Fibroblast of peridontal ligament (primary cell): ENCODE data around the gene TPM2.

ENCODE experiments used
- DNase-seq: peaks from one replicate; pipeline ENCODE4 v3.0.0-alpha.2; 2010; ENCODE audit errors: extremely low read depth

The TPM2 gene

GRCh38 chr9:35679091-35679490, 10.6 kb downstream of the TPM2 start:
- no peak for DNase-seq

GRCh38 chr9:35675732-35676392, 13.9 kb downstream of the TPM2 start:
- no peak for DNase-seq

- no peak for DNase-seq
Measured at GRCh38 chr9:35675204-35675603, 14.5 kb downstream of the TPM2 start.

- DNase-seq, result no peak
Measured at GRCh38 chr9:35674025-35674361, 15.7 kb downstream of the TPM2 start.

GRCh38 chr9:35673132-35674024, 16.3 kb downstream of the TPM2 start, which contains the start of gene CA9:
Gene CA9, plus strand, starts transcription at chr9:35673928. Its CDS starts 32 bp downstream, at chr9:35673960.
- no peak for DNase-seq

DNA sequence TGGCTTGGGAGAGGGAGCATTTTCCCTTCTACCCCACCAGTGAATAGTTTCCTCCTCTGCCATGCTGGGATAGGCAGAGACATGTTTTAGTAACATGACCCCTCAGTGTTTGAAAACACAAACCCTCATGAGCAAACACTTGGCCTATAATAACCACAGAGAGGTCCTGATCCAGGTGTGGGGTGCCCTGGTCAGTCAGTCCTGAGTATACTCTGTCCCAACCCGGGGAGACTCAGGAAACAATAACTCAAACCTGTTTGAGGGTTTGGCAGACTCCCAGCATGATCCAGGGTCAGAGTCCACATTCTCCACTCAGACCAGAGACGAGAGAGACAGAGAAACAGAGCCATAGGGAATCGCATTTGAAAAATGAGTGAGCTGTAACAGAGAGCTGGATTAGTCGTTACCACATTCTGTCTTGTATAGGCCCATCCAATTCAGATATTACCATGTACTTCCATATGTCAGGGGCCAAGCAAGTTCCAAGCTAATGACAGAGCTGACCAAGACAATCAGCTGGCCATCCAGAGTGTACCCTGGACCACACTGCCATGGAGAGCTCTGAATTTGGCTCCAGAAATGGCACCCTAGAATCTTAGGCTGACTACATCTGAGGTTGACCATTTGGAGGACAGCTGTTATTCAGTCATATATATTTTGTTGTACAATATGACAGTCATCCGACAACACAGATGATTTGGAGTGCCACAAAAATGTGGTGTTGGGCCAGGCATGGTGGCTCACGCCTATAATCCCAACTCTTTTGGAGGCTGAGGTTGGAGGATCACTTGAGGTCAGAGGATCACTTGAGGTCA, 20.2 kb downstream of the TPM2 start:
- no peak for DNase-seq

DNA sequence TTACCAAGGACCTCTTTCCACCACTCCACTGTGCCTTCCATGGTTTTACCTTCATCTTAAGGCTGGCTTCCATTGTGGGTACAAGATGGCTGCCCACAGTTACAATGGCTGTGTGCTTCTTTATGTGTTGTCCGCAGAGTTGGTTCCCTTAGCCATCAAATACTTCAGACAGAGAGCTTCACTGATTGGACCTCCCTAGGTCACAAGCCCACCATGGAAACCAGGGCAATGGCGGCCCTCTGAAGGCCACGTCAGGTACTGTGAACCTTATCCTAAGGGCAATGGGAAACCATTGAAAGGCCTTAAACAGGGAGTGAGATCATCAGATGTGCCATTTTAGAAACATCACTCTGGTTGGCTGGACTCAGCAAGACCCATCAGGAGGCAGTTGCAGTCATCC, 21.8 kb downstream of the TPM2 start:
- no peak for DNase-seq

GRCh38 chr9:35666549-35666948, 23.2 kb downstream of the TPM2 start:
- no peak for DNase-seq

DNA sequence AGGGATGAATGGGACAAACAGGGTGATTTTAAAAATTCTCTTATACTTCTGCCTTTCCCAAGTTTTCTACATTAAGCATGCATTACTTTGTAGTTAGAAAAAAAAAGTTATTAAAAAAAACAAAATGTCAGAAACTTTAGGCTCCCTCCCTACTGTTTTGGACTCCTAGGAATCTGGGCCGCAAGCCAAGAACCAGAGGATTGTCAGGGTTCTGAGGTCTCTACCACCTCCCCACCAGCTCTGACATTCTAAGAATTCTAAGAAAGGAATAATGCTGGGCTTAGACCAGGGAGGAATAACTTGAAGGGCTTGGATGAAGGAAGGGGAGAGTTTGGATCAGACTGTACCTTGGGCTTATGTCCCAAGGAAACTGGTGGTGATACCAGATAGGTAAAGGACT, 23.7 kb downstream of the TPM2 start:
- DNase-seq, result no peak

DNA sequence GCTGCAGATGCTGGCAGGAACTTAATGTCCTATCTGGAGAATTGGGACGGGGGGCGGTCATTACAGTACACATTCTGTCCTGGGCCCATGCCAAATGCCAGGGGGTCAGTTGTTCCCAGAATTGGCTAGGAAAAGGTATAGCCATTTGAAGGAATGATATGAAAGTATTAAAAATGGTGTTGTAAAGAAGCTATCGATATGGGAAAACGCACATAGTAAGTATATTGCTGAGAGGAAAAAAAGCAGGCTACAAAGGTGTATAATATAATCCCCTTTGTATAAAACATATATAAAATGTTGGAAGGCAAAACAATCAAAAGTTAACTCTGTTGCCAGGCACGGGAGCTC, 24.3 kb downstream of the TPM2 start:
- DNase-seq, result no peak

- peak; percentile 57 for DNase-seq
Measured at GRCh38 chr9:35664531-35665470, 24.9 kb downstream of the TPM2 start, which contains the start of gene ARHGEF39. Gene ARHGEF39, minus strand, starts transcription at chr9:35665195. Its CDS starts 26 bp downstream, at chr9:35665169.

DNA sequence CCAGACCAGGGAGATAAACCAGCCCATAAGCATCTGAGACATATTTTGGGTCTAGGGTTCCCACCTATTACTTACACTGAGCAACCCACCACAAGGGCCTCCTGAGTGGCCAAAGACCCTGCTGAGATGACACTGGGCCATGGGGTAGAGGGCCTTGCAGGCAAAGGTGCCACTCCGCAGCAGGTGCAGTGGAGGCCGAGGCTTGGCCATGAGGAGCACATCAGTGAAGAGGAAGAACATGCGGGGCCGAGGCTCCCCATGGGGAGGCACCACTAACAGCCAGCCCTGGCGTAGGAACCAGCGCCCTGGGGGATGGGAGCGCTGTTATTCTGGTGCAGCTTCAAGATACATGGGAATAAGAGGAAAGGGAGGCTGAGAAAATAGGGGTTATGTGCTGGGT, 27.3 kb downstream of the TPM2 start:
- no peak for DNase-seq

GRCh38 chr9:35661756-35662350, 27.9 kb downstream of the TPM2 start:
- DNase-seq, result no peak

DNA sequence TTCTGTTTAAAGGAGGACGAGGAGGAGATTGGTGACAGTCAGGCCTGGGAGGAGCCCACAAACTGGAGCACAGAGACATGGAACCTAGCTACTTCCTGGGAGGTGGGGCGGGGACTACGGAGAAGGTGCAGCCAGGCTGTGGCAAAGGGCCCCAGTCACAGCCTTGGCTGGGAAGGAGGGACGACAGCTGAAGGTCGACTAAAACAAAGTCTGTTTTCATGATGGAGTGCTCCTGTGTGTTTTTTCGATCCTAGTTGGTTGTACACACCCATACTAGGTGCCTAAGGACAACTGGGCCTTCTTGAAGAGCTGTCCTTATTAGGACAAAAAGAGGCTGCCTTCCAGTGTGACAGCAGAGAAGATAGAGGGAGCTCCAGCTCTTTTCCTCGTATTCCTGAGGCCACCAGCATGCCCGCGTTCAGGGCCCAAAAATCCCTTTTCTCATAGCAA, 28.7 kb downstream of the TPM2 start:
- DNase-seq, result peak; percentile 73

GRCh38 chr9:35659340-35659739, 30.4 kb downstream of the TPM2 start:
- peak; percentile 62 for DNase-seq

DNA sequence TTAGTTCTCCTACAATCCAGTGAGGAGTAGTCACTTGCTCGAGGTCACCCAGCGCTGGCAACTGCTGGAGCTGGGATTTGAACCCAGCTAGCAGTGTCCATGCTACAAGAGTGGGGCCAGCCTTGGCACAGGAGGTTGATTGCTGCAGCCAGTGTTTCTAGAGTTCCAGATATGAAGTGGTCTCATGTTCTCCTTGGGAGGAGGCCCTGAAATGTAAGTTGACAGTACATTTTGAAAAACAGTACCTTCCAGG, 30.8 kb downstream of the TPM2 start:
- peak; percentile 55 for DNase-seq

- DNase-seq, result peak; percentile 24
Measured at GRCh38 chr9:35658137-35658967, 31.4 kb downstream of the TPM2 start, which contains the start of gene CCDC107. Gene CCDC107, plus strand, starts transcription at chr9:35658292. Its CDS starts 88 bp downstream, at chr9:35658380.

DNA sequence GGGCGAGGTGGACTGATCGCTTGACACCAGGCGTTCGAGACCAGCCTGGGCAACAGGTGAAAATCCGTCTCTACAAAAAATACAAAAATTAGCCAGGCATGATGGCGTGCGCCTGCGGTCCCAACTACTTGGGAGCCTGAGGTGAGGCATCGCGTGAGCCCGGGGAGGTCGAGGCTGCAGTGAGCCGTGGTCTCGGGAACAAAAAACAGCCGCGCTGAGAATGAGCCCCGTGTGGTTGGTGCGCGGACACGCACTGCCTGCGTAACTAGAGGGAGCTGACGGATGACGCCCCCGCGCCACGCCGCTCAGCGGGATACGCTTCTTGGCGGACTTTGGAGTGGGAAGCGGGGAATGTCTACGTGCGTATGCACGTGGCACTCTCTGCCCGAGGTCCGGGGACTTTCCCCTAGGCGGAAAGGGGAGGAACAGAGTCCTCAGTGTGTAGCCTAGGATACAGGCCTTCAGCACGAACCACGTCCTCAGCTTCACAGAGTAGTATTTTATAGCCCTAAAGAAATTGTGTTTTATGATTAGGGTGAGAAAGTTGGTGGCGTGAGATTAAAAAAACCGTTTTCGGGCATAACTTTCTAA, 32.1 kb downstream of the TPM2 start, which contains the start of gene RMRP:
RMRP (minus strand) TSS at position 474 of the 591 bp plus-strand sequence.
- DNase-seq, result peak; percentile 100

DNA sequence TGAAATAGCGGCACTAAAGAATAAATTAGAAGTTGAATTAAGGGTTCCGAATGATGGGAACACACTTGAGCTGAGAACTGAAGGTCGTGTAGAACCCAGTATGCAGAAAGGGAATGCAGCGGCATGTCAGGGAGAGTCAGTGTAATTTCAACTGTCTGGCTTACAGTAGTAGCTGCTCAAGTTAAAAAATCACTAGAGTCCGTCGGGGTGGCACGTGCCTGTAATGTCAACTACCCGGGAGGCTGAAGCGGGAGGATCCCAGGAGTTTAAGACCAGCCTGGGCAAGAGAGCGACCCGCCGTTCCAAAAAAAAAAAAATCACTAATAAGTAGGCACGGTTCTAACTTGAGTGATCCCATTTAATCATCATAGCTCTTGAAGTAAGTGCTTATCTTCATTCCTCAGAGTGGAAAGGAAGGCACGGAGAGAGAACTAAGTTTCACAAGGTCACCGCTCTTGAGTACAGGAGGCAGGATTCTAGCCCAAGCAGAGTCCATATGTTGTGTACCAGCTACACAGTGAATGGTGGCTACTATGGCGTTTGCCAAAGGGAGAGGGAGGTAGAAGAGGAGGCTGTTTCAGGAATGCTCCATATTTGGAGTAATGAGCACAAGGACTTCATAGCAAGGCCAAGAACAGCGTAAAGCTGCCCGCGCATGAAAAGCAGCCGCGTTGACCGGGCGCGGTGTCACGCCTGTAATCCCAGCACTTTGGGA, 32.7 kb downstream of the TPM2 start:
- DNase-seq, result peak; percentile 73
